HG02973 (cell line): ENCODE measurements around the gene LIPT2.

Source experiments
- ATAC-seq: cut with Tn5 transposase; IDR thresholded peaks from one replicate; pipeline ENCODE4 v1.9.1; 2021; ENCODE audit warnings: moderate library complexity; ENCODE audit not compliant: unreplicated experiment

LIPT2 gene

DNA sequence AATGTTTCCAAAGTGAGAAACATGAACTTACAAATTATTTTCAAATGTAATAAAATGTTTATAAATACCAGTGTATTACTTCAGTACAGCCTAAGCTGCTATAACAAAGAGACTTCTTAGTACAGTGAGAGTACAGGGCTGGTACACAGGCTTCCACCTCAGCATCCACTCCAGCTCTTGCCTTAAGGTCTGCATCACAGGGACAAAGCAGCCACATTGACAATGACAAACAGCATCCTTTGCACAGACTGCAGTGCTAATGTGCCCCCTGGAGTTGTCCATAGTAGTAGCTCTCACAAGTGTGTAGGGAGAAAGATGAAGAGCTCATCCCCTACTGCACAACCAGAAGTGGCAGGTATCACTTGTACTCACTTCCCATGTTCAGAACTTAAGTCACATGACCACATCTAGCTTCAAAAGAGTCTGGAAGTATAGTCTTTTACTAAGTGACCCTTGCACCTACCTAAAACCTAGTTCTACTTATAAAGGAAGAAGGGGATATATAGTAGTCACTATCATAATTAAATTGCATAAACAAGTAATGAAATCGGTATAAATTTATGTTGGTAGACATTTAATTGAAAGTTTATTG, 10.7 kb upstream of the LIPT2 start:
- ATAC-seq, result no peak

DNA sequence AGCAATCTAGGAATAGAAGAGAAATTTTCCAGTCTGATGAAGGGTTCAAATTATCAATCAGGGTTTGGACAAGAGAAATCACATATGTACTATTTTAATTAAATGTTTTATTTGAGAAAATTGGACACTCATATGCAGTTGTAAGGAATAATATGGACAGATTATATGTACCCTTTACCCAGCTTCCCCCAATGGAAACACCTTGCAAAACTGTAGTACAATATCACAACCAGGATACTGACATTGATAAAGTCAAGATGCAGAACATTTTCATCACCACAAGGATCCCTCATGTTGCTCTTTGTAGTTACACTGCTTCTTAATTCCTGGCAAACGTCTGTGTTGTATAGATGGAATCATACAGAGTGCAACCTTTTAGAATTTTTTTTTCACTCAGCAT, 1.4 kb upstream of the LIPT2 start:
- no peak for ATAC-seq

DNA sequence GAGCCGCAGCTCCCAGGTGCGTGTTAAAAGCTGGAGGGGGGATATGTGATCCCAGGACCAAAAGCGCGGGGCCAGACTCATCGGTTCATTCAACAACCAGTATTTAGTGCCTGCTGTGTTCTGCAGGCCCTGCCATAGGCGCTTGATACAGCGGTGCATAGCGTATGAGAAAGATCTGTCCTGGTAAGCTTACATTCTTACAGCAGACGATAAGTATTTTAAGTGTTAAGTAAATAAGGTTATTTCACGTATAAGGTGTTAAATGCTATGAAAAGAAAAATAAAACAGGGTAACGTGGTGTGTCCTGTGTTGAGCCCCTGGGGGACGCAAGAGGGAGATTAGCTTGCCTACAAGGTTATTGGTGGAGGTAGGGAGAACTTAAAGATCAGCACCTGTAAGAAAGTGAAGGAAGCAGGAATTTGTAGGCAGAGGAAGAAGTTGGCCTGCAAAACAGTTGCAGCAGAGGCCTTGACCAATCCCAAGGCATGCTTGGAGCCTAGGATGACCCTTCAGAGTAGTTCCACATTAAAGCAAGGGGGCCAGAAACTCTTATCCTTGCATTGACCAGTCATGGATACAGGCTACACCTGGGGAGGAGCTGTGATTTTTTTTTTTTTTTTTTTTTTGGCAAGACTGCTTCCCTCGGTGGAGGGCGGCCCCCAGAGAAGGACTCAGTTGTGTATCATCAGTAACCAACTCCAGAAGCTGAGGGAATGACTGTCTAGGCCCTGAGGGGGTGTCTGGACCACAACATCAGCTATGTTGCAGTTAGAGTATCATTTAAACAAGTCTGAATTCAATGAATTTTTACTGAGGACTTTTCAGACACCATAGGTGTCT, 487 bp upstream of the LIPT2 start:
- no peak for ATAC-seq

DNA sequence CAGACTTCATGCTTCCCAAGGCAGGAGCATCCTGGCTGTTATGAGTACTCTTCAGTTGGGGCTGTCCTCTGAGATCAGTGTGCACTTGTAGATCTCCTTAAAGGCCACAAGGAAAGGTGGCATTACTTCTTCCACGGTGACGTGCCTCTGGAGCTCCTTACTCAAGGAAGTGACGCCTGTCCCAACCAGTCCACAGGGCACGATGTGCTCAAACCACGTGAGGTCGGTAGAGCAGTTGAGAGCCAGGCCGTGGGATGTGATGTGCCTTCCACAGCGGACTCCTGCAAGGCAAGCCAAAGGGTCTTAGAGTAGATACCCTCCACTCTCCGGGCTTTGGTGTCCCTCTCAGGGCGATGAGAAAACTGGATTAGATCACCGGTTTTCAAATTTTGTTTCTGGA, 1.4 kb downstream of the LIPT2 start:
- ATAC-seq, result no peak

DNA sequence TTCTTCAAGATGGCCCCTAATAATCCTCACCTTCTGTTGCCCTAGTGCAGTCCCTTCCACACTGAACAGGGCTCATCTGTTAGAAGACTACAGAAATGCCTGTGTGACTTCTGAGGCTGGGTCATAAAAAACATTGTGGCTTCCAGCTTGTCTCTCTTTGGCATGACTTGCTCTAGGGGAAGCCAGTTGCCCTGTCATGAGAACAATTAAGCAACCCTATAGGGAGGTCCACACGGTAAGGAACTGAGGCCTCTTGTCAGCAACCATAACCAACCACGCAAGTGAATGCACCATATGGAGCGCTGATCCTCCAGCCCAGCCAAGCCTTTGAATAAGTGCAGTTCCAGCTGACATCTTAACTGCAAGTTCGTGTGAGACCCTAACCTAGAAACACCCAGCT, 2.6 kb downstream of the LIPT2 start:
- no peak for ATAC-seq

DNA sequence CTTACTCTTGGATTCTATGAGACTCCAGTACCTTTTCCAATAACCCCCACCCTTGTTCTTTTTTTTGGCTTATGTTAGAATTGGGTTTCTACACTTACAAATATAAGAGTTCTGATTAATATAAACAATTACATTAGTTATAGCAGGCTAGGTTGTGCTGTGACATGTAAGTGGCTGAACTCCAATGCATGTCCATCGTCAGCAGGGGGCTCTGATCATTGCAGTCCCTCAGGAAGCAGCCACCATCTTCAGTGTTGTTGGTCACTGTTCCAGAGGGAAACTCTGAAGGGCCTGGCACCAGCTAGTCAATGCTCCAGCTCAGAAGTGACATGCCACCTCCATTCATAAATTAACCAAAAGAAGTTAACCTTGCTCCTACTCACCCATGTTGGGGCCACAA, 5.6 kb downstream of the LIPT2 start:
- no peak for ATAC-seq

DNA sequence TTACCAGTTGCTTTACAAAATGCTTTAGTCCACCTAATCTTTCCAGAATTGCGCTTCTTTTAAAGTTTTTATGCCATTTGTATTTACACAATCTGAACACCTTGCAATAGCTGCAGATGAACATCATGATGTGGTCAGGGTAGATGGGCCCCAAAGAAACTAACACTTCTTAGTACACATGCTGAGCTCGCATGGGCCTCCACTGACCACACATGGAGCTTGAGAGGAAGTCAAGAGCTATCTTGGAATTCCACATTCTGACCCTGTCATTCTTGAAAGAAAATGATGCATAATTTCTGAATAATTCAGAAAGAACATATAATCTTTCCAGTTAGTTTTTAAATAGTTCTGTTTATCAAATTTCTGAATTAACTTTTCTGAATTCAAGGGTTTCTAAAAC, 7.7 kb downstream of the LIPT2 start:
- no peak for ATAC-seq

DNA sequence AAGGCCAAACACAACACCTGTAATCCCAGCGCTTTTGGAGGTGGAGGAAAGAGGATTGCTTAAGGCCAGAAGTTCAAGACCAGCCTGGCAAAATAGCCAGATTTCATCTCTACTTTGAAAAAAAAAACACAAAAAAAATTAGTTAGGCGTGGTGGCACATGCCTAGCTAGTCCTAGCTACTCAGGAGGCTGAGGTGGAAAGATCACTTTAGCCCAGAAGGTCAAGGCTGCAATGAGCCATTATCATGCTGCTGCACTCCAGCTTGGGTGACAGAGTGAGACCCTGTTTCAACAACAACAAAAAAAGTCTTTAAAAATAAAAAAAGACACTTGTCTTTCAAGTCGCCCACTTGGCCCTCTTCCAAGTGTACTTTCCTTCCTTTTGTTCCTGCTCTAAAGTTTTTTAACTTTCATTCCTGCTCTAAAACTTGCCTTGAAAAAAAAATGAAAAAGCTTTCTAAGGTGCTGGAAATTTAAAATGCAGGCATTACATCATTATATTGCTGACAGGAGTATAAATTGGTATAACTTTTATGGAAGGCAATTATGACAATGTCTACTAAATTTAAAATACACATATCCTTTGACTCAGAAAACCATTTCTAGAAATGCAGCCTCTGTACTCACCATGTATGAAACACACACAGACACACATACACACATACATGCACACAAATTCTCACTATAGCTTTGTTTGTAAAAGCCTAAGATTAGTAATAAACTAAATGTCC, 12.7 kb downstream of the LIPT2 start:
- ATAC-seq, result no peak

DNA sequence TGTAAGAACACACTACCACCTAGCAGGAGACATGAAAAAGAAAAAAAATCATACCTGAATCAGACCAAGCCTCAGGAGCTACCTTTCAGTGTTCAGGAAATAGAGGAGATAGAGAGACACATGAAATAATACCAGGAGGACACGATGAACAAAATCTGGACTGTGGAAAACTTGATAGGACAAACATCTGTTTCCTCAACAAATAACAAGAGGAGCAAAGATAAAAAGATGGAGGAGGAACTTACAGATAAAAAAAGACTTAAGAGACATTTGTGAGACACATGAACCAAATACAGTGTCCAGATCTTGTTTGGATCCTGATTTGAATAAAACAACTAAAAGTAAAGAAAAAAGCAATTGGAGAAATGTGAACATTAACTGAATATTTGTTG, 13.8 kb downstream of the LIPT2 start:
- ATAC-seq, result no peak

DNA sequence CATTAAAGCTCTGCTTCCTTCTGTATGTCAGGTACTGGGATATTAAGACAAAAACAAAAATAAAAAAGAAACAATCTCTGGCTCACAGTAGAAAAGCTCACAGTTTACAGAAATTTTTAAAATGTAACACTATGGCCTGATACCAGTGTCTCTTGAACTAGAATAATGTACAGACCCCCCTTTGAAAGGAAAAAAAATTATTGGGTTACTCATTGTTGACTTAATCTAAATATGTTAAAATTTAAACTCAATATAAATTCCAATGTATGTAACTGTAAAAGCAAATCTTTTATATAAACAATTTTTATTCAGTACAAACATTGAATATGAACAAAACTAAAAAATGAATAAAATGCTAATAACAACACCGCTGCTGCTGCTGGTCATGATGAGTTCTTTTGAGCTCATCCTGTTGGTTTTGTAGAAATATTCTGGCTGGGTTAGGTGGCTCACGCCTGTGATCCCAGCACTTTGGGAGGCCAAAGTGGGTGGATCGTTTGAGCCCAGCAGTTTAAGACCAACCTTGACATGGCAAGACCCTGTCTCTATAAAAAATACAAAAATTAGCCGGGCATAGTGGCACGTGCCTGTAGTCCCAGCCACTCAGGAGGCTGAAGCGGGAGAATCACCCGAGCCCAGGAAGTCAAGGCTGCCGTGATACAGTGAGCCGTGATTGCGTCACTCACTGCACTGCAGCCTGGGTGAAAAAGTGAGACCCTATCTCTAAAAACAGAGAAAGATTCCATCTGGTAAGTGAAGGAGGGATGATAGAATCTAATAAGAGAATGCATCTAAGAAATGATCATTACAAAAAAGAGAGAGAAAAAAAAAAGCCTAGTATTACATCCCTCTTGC, 14.4 kb downstream of the LIPT2 start:
- ATAC-seq, result no peak

DNA sequence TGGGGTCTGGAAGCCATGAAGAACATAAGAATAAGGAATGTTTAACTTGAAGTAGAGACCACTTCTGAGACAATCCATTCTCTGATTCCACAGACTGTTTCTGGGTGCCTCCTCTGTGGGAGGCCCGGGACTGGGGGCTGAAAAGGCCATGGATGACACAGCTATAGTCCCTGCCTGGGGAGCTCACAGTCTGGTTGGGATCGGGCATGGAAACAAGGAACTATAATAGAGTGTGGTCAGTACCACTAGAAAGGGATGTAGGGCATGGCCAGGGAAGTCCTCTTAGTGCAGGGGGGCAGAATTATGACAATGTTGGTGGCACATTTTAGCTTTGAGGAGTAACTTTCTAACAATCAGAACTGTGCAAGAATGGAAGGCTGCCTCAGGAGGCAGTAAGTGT, 17.0 kb downstream of the LIPT2 start:
- no peak for ATAC-seq

DNA sequence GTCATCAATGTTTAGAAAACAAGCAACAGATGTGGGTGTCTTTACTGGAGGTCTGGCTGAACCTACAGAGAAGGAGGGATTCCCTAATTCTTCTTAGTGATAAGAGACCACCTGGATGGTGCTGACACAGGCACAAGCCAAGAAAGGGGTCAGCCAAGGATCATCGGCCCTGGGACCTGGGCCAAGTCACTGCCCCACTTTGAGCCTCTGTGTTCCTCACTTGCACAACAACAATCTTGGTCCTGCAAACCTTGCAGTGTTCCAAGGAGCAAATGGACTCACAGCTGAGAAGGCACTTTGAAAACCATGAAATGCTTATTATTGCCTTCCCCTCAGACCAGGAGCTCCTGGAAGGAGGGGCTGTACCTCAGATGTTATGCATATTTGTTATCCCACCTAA, 19.2 kb downstream of the LIPT2 start:
- no peak for ATAC-seq

DNA sequence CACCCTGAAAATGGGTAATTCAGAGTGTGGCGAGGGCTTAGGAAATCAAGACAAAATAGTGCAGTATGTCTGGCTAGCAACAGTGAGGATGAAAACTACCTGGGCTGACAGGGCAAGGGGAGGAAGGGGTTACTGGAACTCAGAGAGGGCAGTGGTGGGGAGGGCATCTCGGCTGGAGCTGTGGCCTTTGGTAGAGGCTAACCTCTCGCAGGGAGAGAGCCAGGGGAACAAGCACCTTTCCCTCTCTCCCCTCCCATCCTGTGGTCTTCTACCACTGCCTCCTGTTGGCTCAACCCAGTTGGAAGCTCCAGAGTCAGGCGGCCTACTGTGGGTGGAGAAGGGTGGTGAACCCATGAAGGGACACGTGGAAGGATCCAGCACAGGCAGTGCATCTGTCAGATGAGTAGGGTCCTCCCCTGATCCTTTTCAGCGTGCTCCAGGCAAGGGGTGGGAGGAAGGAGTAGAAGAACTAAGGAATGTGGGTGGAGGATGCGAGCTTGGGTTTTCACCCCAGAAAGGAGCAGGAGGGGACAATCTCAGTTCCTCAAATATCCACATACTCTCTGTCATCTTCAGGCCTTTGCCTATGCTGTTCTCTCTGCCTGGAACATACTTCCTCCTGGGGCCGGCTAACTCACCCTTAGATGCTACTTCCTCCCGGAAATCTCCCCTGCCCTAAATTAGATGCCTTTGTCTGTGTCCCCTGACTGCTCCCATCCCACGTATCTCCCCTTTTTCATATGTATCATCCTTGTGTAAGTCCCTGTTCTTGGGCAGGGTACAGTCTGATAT, 19.9 kb downstream of the LIPT2 start:
- no peak for ATAC-seq

DNA sequence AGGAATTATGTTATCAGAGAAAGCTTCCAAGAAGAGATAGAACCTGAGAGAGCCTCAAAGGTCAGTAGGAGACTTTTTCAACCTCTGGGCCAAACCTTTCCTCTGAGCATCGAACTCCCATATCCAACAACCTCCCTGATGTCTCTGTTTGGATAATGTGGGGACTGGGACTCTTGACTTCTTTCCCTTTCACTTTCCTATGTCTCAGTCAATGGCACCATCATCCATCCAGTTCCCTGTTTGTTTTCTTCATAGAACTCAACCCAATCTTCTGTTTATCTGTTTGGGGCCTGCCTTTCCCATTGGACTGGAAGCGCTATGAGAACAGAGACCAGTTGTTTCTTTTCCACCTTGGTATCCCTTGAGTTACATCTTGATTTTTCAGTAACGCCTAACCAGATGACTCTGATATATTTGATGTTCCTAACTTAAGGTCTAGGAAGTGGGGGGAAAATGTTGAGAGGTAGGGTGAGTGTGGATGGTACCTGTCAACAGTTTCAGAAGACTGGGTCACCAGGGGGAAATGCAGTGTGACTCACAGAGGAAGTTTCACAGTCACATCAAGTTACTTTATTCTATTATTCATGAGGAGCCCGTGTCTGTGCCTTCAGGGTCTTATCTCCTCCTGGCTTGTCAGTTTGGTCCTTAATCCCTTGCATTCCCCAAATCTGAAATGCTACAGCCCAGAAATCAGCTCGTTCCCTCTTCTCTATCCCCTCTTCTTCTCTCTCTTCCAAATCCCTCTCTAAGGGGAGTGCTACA, 21.7 kb downstream of the LIPT2 start:
- ATAC-seq, result no peak

DNA sequence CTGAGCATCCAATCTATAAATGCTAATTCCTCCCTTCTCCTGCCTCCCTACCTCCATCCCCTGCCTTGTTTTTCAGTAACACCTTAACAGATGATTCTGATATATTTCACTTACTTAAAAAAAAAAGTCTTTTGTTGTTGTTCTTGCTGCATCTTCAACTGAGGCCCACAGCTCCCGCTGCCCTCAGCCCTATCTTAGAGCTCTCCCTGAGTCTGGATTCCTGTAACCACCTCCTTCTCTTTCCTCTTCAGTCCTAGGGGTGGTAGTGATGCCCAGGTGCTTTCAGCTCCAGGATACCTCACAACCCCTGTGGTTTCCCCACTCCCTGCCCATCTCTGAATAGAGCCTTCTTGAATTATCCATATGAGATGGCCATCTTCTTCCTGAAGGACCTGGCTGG, 22.5 kb downstream of the LIPT2 start:
- no peak for ATAC-seq

DNA sequence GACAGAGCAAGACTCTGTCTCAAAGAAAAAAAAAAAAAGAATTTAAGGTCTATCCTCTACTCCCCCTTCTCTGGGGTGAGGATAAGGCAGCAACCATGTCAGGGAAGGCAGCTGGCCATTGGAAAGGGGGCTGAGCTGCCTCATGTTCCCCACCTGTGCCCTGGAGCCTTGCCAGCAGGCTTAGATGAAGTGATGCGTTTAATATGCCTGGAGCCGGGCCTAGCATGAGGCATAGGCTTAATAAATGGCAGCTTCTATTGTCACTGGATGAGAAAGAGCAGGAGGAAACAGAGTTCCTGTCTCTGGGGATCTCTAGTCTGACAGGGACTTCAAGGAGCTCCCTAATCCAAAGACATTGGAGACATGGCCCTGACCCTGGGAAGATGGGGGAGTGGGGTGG, 23.0 kb downstream of the LIPT2 start:
- ATAC-seq, result no peak

DNA sequence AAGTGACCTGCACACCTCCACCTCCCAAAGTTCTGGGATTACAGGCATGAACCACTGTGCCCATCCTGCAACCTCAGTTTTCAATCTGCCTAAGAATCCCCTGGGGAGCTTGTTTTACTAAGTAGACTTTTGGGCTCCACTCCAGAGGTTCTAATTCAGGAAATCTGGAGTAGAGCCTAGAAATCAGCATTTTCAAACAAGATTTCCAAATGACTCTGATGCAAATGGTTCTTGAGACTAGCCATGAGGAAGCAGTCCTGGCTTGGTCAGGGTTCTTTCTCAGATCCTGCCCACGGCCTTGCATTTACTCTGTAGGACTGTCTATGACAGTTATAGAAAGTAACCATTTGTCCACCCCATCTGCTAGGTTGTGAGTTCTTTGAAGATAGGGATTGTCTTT, 24.6 kb downstream of the LIPT2 start:
- no peak for ATAC-seq

DNA sequence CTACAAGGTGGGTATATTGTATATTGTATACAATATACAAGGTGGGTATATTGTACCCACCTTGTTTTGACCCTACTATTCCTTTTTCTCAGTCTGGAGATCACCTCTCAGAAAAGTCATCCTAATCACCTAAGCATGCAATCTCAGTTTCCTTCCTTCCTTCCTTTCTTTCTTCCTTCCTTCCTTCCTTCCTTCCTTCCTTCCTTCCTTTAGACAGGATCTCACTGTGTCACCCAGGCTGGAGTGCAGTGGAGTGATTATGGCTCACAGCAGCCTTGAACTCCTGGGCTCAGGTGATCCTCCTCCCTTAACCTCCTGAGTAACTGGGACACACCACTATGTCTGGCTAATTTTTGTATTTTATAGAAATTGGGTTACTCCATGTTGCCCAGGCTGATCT, 25.0 kb downstream of the LIPT2 start:
- ATAC-seq, result no peak

DNA sequence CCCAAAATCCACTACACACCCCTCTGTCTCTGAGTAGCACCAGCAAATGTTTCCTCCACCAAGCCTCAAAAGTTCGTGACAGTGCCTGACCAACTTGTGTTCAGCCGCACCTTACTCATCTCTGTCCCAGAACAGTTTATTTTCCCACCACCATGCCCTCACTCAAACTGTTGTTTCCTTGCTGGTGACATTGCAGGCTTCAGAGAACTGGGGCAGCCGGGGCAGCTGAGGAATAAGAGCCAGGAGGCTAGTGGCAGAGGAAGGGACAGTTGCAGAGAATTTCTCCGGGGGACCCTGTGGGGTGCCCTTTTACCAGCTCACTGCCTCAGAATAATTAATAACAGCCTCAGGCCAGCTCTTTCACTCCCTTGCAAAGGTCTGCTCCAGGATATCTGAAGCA, 25.5 kb downstream of the LIPT2 start:
- ATAC-seq, result no peak
